Ovary (tissue), 9 donors: ENCODE measurements around the gene BAIAP3. TPM values are rescaled to one million over a fixed set of nuclear protein-coding genes. Genes with fewer than 3 reads are reported as not detected.

Experiments
- DNase-seq, 5 donors: peaks; one replicate each; pipeline ENCODE4 v3.0.0-alpha.2; 2019 to 2020
- H3K27ac ChIP-seq, 2 donors: fragments of 200-600 bp; one replicate each; pipeline versions ENCODE4 v1.5.1 to v1.8.0; 2019 to 2022
- H3K27me3 ChIP-seq: fragments of 200-600 bp; one replicate; pipeline ENCODE4 v1.8.0; 2022
- H3K36me3 ChIP-seq: fragments of 200-600 bp; sonication (generic); one replicate; pipeline ENCODE4 v1.5.1; 2019
- H3K4me1 ChIP-seq: one replicate; pipeline ENCODE4 v1.8.1; 2013; ENCODE audit warnings: mild to moderate bottlenecking, moderate library complexity; ENCODE audit not compliant: insufficient read depth
- H3K4me3 ChIP-seq: fragments of 200-600 bp; sonication (generic); one replicate; pipeline ENCODE4 v1.5.1; 2017
- H3K9me3 ChIP-seq, 2 donors: fragments of 200-600 bp in 1 of 2; sonication (generic) in 1 of 2; one replicate each; pipeline versions ENCODE4 v1.5.1 to v1.8.1; 2013 to 2019; ENCODE audit warnings: mild to moderate bottlenecking in 1 of 2, moderate library complexity in 1 of 2
- EP300 ChIP-seq: sonication (generic); formaldehyde crosslinking; IDR thresholded peaks from one replicate; pipeline ENCODE4 v1.6.1; 2017; ENCODE audit warnings: antibody characterized with exemption
- POLR2A ChIP-seq: fragments of 450-650 bp; IDR thresholded peaks from one replicate; pipeline ENCODE4 v1.6.1; 2017; ENCODE audit warnings: antibody characterized with exemption, mild to moderate bottlenecking, moderate library complexity
- WGBS, 3 donors: extraction: QIAGEN DNeasy Blood & Tissue Kit in 1 of 3; methylation state at CpG; one replicate each; pipeline versions ENCODE4 v1.1.5 to v1.1.7; 2013 to 2017; 5-methylcytosine and 5-hydroxymethylcytosine counted together
- intact Hi-C, 4 donors: fragments of 100-400 bp; cut with DNase I; formaldehyde crosslinking; loops; one replicate each; pipeline versions ENCODE4 v1.11.0 to v1.15.1; 2022 to 2023
- polyA plus RNA-seq, 2 donors: library from polyadenylated mRNA; stranded (reverse); fragments of 200-250 nt in 1 of 2; fragments of 350-450 nt in 1 of 2; fragmentation: Illumina TruSeq in 1 of 2; extraction: RNeasy Lipid Tissue Mini Kit (QIAGEN cat#74804) in 1 of 2; gene quantifications; one replicate each; pipeline ENCODE4 v1.2.3, GENCODE V29; 2013 to 2014
- total RNA-seq, 7 donors: library from RNA; depleted of rRNA in 2 of 7; stranded (reverse); fragments of >200 nt in 2 of 7; fragmentation: NEBNext Ultra II Directional in 3 of 7; extraction: Animal tissue kit (Norgen Biotek cat#: 25700) in 3 of 7; gene quantifications; one replicate each; pipeline versions ENCODE4 v1.1.0 to v1.2.4, GENCODE V29; 2016 to 2023
- TF ChIP-seq, protein P1 (sequence below), 3 donors: fragments of 450-650 bp in 2 of 3; fragments of 200-600 bp in 1 of 3; IDR thresholded peaks; one replicate each; pipeline versions ENCODE4 v1.5.1 to v1.8.0; 2016 to 2022; ENCODE audit warnings: antibody characterized with exemption in 3 of 3, mild to moderate bottlenecking in 1 of 3
- donor health status: DM: no; HTN: no; CAD: no; lungs with moderate emphysema.
- donor health status: DM: no; HTN: no; CAD: no.
- donor health status: Bipolar disorder and iron deficiency.
- donor health status: DM: yes; HTN: yes; CAD: no.
- donor health status: DM: no; HTN: no; CAD: no.
- donor health status: DM: yes; HTN: yes; CAD: no.

Gene BAIAP3
- total and polyA plus RNA-seq, 9 donors: 0.25 to 26.1 (median 1.2) TPM

DNA sequence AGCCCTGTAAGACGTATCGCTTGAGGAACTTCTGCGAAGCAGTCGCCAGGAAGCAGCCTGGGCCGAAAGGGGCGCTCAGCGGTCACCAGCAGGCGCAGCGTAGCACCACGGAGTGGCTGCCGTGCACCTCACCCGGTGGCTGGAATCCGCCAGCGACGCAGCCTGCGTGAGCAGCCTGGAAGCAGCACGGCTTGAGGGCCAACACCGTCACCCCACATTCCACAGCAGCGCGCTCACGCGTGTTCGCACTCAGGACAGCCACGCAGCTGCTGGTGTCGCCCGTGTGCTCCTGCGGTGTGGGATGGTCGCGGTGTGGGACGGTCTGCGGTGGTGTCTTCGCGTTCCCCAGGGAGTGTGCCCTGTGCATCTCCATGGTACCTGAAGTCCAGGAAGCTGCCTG lies 14.4 kb upstream of the BAIAP3 start:
- H3K4me3 ChIP-seq: no peak overlapping the region
- H3K27ac ChIP-seq: no peak overlapping the region
- no peak for TF ChIP-seq POLR2A
- WGBS, 3 donors: 88 to 91% (median 89%) methylated on average over 33 of the region's 33 CpGs
- H3K4me1 ChIP-seq: peaks cover 2% of the 10 kb centered on the region
- intact Hi-C loops: no loop called here
- DNase-seq: no peak
- no peaks in the 10 kb centered on the region for H3K27me3 ChIP-seq
- H3K9me3 ChIP-seq: no peaks in the 10 kb centered on the region
- no peaks in the 10 kb centered on the region for H3K36me3 ChIP-seq

DNA sequence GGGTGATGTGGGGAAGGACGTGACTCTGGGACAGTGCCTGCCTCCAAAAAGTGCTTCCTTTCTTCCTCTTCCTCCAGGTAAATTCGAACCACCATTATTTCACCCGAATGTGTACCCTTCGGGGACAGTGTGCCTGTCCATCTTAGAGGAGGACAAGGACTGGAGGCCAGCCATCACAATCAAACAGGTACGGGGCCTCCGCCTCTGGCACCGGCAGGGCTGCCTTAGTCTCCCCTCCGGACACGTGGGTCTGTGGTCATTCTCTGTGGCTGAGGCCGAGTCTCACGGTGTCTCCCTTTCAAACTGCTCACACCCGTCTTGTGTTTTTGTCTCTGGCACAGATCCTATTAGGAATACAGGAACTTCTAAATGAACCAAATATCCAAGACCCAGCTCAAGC lies 13.3 kb upstream of the BAIAP3 start:
- intact Hi-C loops: no loop called here
- WGBS, 3 donors: 78 to 82% (median 81%) methylated on average over 12 of the region's 12 CpGs
- H3K36me3 ChIP-seq: no peaks in the 10 kb centered on the region
- H3K27me3 ChIP-seq: no peaks in the 10 kb centered on the region
- no peak for TF ChIP-seq EP300
- TF ChIP-seq POLR2A: no peak
- no peak overlapping the region for H3K4me3 ChIP-seq
- no peak for DNase-seq
- no peak overlapping the region for H3K27ac ChIP-seq
- no peaks in the 10 kb centered on the region for H3K9me3 ChIP-seq
- no peaks in the 10 kb centered on the region for H3K4me1 ChIP-seq

DNA sequence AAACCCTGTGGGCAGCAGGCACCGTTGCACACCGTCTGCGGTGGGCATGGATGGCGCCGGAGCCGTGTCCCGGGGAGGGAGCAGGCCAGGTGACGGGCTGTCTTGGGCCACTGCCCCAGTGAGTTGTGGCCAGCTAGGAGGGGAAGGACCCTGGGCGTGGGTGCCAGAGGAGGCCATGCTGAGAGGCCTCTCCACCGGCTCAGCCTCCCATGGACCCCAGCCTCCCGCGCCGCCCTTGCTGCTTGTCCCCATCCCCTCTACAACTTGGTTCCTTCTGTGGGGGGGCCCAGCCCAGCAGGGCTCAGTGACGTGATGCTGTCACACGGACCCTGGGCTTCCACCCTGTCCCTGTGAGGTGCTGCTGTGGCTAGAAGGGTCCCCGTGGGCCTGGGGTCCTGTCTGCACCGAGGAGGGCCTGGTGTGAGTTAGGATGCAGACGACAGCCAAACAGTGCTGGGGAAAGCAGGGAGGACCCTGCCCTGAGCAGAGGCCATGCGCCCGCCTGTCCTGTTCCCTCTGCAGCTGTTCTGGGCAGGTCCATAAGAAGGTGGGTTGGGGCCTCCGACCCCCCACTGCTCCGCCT lies 12.7 kb upstream of the BAIAP3 start:
- Histone ChIP-seq H3K4me3 (no peak overlapping the region), H3K9me3 (no peaks in the 10 kb centered on the region), H3K27ac (no peak overlapping the region), H3K36me3 (no peaks in the 10 kb centered on the region), H3K27me3 (no peaks in the 10 kb centered on the region), H3K4me1 (no peaks in the 10 kb centered on the region)
- TF ChIP-seq, protein P1, sequence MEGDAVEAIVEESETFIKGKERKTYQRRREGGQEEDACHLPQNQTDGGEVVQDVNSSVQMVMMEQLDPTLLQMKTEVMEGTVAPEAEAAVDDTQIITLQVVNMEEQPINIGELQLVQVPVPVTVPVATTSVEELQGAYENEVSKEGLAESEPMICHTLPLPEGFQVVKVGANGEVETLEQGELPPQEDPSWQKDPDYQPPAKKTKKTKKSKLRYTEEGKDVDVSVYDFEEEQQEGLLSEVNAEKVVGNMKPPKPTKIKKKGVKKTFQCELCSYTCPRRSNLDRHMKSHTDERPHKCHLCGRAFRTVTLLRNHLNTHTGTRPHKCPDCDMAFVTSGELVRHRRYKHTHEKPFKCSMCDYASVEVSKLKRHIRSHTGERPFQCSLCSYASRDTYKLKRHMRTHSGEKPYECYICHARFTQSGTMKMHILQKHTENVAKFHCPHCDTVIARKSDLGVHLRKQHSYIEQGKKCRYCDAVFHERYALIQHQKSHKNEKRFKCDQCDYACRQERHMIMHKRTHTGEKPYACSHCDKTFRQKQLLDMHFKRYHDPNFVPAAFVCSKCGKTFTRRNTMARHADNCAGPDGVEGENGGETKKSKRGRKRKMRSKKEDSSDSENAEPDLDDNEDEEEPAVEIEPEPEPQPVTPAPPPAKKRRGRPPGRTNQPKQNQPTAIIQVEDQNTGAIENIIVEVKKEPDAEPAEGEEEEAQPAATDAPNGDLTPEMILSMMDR (IDR thresholded peaks at IDR 0.05): no peak
- TF ChIP-seq EP300: no peak
- TF ChIP-seq POLR2A: no peak
- no peak for DNase-seq
- intact Hi-C loops: no loop called here
- 81 to 89% (median 83%) methylated on average over 21 to 22 of the region's 22 CpGs for WGBS, 3 donors

DNA sequence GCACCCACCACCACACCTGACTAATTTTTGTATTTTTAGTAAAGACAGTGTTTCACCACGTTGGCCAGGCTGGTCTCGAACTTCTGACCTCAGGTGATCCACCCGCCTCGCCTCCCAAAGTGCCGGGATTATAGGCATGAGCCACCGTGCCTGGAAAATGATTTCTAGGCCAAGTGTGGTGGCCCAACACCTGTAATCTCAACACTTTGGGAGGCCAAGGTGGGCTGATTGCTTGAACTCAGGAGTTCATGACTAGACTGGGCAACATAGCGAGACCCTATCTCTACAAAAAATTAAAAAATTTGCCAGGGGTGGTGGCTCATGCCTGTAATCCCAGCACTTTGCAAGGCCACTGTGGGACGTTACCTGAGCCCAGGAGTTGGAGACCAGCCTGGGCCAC lies 11.0 kb upstream of the BAIAP3 start:
- no peak for DNase-seq
- TF ChIP-seq, protein P1 (IDR thresholded peaks at IDR 0.05): no peak
- TF ChIP-seq POLR2A (no peak), EP300 (no peak)
- Histone ChIP-seq H3K27ac (no peak overlapping the region), H3K4me3 (no peak overlapping the region), H3K9me3 (no peaks in the 10 kb centered on the region), H3K27me3 (no peaks in the 10 kb centered on the region), H3K36me3 (no peaks in the 10 kb centered on the region), H3K4me1 (no peaks in the 10 kb centered on the region)
- intact Hi-C loops: no loop called here
- 93 to 95% (median 94%) methylated on average over 8 of the region's 8 CpGs for WGBS, 3 donors

DNA sequence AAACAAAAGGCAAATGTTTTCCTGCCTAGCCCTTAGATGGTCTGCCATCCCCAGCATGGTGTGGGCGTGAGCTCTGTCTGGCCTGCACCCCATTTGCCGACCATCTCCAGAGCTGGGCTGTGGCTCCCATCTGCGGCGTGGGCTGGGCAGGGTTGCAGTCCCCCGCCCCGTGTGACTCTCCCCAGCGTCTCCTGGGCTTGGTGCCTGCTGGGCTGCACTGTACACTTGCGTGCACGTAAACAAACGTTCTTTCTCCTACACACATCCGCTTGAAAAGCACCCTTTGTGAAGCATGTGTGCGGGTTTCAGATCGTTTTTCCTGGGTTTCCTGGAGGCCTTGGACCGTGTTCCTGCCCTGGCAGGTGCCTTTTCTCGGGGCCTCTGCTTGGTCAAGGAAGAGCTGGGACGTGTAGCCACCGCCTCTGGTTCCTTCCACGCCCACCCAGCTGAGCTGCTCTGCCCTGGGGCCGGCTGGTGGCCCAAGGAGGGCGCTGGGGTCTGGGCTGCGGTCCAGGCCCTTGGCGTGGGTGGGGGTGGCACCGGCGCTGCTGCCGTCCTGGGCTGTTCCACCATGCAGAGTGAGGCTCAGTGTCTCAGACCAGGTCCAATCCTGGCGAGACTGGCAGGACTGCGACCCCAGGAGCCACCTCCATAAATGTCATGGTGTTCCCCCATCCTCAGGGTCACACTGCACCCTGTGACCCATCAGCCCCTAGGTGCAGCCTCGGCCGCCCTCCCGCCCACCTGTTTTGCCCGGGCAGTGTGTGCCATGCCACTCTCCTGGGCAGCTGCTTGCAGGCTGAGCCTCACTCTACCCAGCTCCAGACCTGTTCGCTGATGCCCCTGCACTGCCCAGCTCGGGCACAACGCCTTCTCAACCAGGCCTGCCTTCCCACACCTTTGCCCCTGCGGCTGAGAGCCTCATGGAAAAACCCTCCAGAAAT lies 9.9 kb upstream of the BAIAP3 start:
- H3K27ac ChIP-seq: no peak overlapping the region
- intact Hi-C loops: no loop called here
- no peaks in the 10 kb centered on the region for H3K9me3 ChIP-seq
- H3K4me3 ChIP-seq: no peak overlapping the region
- H3K36me3 ChIP-seq: no peaks in the 10 kb centered on the region
- TF ChIP-seq POLR2A: no peak
- no peak for TF ChIP-seq EP300
- TF ChIP-seq, protein P1 (IDR thresholded peaks at IDR 0.05): no peak
- WGBS, 3 donors: 69 to 75% (median 72%) methylated on average over 28 to 35 of the region's 35 CpGs
- DNase-seq: no peak
- no peaks in the 10 kb centered on the region for H3K27me3 ChIP-seq
- H3K4me1 ChIP-seq: no peaks in the 10 kb centered on the region
